NT2/D1 (cell line): ENCODE measurements around the gene QRSL1.

Experiments used
- SUZ12 ChIP-seq: IDR thresholded peaks from 2 replicates; pipeline ENCODE4 v1.6.1; 2011; ENCODE audit not compliant: insufficient read length, insufficient read depth; ENCODE audit errors: extremely low read depth
- YY1 ChIP-seq: IDR thresholded peaks from 2 replicates; pipeline ENCODE4 v1.6.1; 2011; ENCODE audit not compliant: insufficient read length, insufficient read depth
- ZNF274 ChIP-seq: IDR thresholded peaks from 2 replicates; pipeline ENCODE4 v1.6.1; 2011; ENCODE audit warnings: mild to moderate bottlenecking, low read depth, low read length

DNA sequence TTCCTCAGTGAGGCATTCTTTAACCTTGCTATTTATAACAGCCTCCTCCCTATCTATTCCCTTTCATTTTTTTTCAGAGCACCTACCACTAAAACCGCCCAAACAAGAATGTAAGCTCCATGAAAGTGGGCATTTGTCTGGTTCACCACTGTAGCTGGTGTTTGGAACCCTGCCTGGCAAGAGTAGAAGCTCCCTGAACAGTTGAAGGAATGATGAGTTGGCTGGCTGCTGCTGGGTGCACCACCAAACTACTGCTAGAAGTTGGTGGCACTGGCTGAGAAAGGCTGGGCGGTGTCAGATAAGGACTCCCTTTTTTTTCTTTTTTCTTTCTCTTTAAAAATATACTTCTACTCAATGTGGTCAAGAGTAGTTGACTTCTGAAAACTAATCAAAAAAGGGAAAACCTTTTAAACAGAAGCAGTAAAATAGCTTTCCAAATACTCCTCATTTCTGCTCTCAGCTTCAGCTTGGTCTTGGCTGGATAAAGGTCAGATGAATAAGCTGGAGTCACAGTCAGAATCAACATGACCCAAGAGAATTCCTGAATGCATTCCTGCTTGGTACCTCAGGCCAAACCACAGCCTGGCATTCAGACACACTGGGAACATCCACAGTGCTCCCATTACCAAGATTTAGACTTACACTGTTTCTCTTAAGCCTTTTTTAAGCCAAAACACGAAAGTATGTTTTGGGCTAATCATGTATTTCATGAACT lies 38.1 kb upstream of the QRSL1 start:
- no peak for TF ChIP-seq YY1
- no peak for TF ChIP-seq SUZ12
- no peak for TF ChIP-seq ZNF274
